Stimulated activated CD4-positive, alpha-beta T cell treated with anti-CD3 and anti-CD28 coated beads, TNF-alpha, amount 100 ng/mL, for 1 hour (primary cell): Measurements from ENCODE around the gene KRTAP5-1.

Source experiments
- DNase-seq, 3 donors: peaks; one replicate each; pipeline ENCODE4 v3.0.0-alpha.2; 2020; ENCODE audit warnings: low read depth in 3 of 3, low spot score in 1 of 3

KRTAP5-1 gene

DNA sequence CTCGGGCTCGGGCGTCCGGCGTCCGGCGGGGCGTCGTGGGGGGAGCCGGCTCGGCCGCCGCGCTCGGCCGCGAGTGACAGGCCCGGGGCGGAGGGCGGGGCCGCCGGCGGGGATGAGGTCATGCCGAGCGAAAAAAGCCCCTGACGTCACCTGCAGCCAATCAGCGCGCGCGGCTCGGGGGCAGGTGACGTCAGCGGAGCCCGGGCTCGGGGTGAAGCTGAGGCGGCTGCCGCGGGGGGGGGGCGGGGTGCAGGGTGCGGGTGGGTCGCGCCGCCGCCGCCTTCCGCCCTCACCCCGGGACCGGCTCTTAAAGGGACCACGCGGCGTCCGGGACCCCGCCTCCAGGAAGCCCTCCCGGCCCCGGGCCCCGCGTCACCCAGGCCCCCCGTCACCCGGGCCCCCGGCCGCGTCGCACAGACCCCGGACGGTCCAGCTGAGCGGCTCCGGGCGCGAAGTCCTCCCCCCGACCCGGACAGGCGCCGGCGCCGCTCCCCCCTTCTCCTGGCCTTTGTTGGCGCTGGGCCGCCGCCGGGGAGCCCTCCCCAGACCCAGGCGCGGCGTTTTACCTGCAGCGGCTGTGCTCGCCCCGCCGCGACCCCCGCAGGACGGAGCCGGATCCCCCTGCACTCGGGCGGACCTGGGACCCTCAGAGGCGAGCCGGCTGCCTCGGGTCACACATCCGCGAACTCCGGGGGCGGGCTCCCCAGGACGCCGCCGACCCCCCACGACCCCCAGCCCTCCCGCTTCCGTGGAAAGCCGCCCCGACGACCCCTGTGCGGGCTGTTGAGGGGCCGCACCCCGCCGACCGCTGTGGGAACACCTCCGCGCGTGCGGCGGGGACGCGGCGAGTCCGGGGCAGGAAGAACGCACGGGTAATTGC is 12.6 kb downstream of the KRTAP5-1 start, which contains the start of gene DUSP8:
DUSP8 (minus strand) TSS at position 75 of the 880 bp plus-strand sequence. CDS start 6,445 bp downstream, outside the sequence.
- peak; percentile 86 to 94 (median 89) for DNase-seq

DNA sequence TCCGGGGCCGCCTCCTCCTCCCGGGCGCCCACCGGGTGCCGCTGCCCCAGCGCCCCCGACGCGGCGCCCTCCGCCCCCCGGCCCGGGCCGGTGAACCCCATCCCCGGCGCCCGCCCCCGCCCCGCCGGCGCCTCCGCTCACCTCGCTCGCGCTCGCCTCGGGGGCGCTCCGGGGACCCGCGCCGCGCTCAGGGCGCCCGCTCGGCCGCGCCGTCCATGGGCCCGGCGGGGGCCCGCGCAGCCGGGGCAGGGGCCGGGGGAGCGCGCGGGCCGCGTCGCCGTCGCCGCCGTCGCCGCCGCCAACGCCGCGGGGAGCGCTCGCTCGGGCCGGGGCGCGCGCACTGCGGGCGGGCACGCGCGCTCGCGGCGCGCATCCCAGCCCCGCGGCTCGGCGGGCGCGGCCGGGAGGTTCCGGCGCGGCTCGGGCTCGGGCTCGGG is 13.3 kb downstream of the KRTAP5-1 start:
- no peak for DNase-seq

DNA sequence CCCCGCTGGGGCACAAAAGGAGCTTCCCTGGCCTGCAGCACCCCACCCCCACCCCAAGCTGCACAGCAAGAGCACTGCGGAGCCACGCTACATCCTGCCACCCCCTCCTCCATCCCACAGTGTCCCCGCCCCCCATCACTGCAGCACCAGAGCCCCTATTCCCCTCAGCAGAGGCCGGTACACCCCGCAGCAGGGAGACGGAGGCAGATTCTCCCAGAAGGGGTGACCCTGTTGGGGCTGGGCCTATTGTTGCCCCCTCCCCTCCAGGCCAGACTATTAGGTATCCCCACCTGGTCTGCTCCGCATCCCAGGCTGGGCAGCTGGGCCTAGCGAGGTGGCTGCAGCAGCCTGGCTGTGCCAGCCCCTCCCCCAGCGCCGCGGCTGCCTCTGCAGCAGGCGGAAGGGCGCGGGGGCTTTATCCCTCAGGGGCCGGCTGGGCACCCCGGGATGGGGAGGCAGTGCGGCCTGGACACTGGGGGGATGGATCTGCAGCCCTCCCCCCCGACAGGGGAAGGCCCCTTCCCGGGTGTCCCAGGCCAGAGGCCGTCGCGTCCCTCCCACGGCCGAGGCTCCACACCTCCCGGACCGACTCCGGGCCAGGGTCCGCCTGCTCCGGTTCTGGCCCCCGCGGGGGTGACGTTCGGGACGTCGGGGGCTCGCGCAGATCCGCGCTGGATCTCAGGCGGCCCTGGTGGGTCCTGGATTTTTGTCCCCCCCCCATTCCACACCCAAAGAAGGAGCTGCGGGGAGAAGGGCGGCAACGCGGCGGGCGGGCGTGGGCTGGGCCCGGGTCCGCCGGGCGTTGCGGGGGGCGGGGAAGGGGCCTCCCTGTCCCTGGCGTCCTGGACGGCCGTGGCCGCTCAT is 14.0 kb downstream of the KRTAP5-1 start:
- DNase-seq = no peak

DNA sequence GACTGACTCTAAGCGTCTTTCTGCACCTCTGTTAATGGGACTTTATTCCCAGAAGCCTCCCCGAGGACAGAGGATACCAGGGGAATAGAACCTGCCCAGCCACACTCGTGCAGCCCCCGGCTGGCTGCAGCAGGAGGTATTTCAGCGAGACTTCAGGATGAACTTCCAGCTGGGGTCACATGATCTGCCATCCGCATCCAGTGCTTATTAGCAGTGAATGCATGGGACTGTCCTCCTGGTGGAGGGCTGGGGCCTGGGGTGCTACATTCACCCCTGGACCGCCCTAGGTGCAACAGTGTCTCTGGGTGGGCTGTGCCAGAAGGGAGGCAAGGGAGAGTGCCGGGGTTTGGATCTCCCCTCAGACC is 14.6 kb downstream of the KRTAP5-1 start:
- no peak for DNase-seq

DNA sequence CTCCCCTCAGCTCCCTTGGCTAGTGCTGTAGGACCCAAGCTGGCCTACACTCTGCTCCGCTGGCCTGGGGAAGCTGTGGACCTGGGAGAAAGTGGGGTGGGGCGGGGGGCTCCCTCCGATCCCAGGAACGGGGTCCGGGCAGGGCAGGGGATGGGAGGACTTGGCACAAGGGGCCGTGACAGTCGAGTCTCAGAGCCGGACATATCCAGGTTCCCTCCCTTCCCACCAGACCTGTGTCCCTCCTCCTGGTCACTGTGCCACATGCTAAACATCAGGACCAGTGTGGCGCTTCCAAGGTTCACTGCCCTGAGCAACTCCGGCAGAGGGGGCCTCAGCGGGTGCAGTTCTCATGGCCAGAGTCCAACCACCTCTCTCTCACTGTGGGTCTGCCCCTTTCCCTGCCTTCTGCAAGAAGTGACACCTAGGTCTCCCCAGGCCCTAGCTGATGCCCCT is 15.1 kb downstream of the KRTAP5-1 start:
- DNase-seq = no peak

DNA sequence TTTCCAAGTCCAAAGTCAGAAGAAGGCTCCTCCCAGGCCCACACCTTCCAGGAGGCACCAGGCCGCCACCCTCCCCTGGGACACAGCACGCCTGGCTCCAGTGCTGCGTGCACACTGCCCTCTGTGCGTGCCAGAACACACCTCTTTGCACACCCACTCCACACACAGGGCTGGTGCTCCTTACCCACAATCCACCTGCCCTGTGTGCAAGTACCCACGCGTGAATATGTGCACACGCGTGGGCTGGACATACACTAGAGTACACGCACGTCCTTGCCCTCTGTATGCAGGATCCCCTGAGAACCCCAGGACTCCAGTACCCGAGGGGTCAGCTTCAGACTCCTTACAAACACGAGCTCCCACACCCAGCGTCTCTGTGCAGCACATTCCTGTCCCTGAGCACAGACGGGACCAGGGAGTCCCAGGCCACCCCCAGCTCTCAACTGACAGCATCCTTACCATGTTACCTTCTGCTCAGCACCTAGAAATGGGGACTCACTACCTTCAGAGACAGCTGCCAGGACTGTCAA is 15.8 kb downstream of the KRTAP5-1 start:
- no peak for DNase-seq

DNA sequence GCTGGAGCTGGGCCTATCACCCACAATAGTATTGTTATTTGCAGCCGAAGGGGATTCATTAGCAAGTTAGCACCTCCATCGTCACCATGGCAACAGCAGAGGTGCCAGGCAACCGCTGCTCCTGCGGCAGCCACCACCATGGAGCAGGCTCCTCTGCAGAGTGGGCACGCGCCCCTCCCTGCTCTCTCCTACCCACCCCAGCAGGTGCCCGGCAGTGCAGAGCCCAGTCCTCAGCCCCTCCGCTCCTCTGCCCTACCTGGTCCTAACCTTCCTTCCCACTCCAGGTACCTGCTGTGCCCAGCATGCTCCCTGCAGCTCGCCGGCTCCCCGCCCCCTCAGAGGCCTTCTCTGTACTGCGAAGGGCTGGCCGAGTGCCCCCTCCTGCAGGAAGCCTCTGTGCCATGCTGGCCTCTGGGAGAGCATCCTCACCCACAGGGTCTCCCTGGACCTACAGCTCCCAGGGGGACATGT is 16.6 kb downstream of the KRTAP5-1 start:
- DNase-seq = no peak

DNA sequence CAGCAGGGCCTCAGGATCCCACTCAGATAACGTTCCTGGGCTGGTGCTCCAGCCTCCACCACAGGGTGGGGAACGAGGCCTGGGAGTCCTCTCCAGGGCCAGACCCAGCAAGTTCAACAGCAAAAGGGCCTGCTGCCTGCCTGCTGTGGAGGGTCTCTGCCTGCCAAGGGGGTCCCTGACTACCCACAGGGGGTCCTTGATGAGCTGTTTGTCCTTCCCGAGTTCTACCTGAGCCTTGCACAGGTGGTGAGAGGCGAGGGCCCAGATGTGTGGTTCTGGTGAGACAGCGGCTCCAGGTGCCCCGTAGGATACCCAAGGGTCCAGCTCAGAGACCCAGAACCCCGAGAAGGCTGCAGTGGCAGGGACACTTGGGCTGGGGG is 17.4 kb downstream of the KRTAP5-1 start:
- DNase-seq = no peak

DNA sequence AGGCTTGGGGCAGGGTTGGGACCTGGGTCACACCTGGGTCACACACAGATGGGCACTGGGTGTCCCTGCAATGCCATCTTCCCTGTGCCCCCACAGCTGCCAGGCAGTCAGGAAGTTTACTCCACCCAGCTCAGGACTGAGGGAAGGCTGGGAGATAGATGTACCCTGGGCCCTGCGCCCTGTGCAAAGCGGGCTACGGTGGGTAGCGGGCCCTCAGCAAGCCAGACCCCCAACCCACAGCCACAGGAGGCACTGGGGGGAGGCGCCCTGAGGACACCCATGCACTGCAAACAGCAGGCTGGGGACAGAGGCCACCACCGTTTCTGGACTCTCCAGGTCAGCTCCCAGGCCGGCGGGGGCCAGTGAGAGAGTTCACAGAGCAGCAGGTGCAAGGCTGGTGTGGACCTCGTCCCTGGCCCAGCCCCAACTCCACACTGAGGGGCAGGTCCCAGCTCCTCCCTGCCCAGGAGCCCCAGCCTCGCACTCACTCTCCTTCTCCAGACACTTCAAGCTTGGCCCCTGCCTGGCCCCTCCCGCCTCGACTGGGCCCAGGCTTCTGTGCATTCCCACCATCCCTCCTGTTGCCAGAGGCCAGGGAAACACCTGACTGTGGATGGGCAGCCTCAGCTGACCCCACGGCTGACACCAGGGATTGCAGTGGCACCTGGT is 17.9 kb downstream of the KRTAP5-1 start:
- no peak for DNase-seq

DNA sequence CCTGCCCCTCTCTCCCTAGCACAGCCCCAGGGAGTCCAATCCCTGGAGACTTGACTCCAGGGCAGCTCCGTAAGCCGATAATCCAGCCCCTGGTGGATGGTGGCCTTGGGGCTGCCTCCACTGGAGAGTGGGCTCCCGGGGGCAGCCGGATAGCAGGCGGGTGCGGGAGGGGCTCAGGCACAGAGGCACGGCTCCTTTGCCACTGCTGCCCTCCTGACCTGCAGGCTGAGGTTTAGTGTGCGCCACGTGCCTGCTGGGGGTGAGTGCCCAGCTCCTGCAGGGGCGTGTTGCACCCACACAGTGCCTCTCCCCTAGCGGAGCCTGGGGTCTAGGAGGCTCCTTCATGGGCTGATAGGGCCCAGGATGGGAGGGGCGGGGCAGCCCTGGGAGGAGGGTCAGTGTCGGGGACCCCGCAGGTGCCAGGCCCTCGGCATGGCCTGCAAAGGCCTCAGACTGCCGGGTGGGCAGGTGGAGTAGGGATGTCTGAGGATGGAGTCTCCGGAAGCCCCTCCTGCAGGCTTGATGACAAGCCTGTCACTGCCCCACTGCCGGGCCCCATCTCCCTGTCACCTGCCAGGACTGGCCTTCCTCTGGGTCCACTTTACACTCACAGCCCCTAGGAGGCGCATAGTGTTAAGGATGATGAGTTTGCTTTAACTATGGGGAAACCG is 18.6 kb downstream of the KRTAP5-1 start:
- DNase-seq = no peak

DNA sequence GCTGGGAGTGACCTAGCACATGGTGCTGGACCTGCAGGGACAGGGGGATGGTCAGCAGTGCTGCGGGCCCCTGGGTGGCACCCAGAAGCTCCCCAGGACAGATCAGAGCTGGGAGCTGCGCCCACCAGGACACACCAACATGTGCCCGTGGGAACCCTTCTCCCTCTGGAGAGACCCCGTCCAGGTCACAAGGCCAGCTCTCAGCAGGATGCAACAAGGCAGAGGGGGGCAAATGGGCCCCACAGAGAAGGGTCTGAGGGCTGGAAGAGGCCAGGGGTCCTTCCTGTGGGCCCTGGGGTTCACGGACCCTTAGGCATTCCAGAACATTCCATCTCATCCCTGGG is 19.2 kb downstream of the KRTAP5-1 start:
- no peak for DNase-seq

DNA sequence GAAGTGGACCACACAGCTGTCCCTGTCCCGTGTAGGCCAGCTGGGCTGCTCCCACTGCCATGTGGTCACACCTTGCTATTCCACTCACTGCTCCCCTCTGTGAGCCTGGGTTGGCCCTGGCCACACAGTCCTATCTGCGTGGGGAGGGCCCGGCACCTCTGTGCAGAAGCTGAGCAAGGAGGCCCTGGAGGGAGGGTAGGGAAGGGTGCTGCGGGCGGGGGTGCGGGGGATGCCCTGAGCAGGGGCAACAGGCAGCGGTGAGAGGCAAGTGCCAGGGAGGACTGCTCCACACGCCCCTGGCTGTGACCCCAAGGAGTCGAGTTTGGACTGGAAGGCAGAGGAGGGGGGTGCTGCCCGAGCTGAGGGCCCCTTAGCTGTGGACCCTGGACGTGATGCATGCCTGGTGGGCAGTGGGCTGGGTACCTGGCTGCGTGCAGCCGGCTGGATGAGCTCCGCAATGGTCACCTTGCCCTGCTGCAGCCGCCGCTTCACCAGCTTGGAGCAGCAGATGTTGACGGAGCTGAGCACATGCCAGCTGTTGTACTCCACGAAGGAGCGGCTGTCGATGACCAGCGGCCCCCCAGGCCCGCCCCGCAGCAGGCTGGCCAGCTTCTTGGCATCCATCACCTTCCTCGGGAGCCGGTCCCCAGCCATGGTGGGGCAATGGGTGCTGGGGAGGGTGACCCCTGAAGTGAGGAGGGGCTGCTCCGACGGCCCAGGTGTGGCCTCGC is 19.7 kb downstream of the KRTAP5-1 start:
- no peak for DNase-seq

DNA sequence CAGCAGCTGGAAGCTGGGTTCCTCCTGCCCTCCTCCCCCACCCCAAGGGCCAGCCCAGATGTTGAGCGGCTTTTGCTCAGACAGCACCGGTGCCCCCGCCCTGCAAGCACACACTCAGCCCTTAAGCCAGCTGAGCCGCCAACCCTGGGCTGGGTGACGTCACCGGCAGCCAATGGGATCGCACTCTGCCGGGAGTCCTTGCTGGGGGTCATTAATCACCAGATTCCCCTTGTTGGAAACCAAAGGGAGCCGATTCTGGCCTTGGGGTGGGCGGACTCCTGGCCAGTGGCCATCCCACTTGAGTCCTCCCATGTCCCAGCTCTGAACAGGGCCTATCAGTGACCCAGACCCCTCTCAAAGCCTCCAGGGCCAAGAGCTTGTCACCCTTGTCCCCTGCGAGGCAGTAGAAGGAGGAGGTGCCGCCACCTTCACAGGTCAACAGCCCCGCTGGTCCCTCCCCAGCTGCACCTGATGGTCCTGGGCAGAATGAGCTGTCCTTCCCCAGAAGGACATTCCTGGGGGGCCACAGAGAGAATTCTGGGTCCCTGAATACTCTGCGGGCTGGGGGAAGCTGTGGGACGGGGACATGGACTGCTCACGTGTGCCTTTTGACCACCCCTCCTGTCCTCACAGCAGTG is 20.4 kb downstream of the KRTAP5-1 start:
- no peak for DNase-seq

DNA sequence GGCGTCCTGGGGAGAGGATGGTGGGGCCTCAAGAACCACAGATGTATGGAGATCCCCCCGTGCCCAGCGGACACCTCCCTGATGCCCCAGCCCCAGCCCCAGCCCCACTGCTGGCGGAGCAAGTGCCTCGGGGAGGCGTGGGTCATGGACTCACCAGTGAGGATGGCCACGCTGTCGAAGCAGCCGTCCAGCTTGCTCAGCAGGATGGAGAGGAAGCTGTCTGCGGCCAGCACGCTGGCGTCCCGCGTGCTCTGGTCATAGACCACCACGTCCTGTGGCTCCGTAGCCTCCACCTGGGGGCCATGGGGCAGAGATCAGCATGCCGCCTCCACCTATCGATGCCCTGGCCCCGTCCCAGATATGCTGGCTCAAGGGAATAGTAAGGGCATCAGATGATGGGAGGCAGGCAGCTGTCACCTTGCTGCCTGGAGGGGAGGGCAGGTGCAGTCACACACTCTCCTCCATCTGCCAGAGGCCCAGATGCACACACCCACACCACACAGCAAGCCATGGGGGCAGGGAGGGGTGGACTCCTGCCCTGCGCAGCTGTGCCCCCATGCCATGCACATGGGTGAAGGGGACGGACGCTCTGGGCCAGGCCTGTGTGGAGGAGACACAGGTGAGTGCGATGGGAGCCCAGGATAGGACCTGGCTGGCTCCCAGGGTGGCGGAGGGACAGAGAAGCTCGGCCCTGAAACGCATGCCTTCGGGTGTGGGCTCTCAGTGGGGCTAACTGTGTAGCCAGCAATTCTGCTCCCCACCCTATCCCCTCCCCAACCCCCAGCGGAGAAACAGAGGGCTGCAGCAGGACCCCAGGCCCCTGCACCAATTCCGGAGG is 21.2 kb downstream of the KRTAP5-1 start:
- no peak for DNase-seq

DNA sequence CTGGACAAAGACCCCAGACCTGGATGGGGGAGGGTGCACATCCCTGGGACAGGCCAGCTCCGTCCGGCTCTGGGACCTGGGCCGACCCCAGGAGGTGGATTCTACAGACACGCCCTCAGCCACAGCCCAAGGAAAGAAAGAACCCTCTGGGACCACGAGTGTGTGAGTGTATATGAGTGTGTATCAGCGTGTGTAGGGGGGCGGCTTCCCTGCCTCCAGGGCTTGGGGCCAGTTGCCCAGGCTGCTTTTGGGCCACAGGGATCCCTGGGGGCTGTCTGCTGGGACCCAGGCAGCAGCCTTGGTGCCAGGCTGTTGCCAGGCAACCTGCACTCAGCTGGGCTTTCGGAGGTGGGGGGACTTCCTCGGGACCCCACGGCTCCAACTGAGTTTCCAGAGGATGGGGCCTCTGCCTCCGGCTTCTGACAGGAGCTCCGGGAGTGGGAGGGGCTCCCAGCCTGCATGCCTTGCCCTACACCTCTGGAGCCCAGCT is 21.9 kb downstream of the KRTAP5-1 start:
- DNase-seq = no peak

DNA sequence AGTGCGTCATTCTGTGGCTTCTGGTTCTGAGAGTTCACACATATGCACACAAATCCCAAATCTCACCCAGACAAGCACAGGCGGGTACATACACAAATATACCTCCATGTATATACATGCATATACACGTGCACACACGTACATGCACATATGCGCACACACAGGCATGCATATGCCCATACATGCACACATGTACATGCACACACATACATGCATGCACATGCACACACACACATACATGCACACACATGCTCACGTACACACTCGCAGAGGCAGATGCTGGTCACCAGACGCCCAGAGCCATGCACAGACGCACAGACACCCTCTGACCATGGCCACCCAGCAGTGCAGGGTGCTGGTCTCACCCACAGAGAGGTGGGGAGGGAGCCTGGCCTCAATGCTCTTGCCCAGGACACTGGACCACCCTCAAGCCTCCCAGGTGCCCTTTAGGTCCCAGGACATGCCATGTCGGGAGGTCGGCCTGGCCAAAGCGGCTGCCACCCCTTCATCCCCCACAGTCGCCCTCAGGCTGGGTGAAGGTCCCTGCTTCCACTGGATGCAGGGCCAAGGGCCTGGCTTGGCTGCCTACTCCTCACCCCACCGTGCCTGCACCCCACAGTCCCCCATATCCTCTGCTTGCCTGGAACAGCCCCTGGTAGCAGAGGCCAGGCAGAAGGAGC is 22.5 kb downstream of the KRTAP5-1 start:
- DNase-seq = no peak

DNA sequence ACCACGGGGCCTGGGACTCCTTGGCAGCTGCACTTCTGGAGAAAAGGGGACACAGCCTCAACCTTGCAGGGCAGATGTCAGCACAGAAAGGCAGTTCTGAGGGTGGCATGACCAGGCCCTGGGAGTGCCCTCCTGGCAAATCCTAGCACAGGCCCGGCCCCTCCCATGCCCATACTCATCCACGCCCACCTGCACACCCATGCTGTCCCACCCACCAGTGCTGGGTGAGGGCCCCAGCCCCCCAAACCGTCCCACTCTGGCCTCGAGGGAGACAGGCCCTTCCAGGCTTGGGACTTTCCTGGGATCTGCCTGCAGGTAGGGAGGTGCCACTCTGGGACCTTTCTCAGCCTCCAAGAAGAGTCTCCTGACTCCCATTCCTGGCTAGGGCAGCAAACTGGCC is 23.1 kb downstream of the KRTAP5-1 start:
- no peak for DNase-seq

DNA sequence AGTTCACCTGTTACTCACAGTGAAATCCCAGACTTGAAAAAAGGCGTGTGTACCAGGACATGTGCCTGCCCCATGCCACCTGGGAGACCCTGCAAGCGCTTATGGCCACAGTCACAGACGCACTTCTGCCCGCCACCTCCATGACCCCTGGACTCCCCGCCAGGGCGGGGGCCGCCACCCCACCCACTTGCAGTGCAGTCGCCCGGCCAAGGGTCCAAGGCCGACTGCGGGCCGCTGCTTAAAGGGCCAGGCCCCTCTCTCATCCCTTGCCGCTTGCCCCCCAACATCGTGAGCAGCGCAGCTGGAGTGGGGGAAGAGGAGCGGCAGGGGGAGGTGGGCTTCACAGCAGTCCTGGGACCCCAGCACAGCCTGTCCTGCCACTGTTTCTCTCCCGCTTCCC is 23.8 kb downstream of the KRTAP5-1 start:
- no peak for DNase-seq
